HepG2 (cell line): ENCODE measurements around the gene CSNK2B. TPM values are rescaled to one million over a fixed set of nuclear protein-coding genes. Genes with fewer than 3 reads are reported as not detected.

ENCODE experiments used
- ATF7-NPFF ChIP-seq: sonication (generic); formaldehyde crosslinking; IDR thresholded peaks from 2 replicates; pipeline ENCODE4 v1.8.1; 2023; ENCODE audit warnings: mild to moderate bottlenecking, low read depth, missing genetic modification reagents, moderate library complexity
- CAMTA2 ChIP-seq: sonication (generic); formaldehyde crosslinking; IDR thresholded peaks from 2 replicates; pipeline ENCODE4 v1.4.0; 2020; ENCODE audit warnings: mild to moderate bottlenecking, missing genetic modification reagents, borderline replicate concordance
- IRF2 ChIP-seq: IDR thresholded peaks from 2 replicates; pipeline ENCODE4 v1.6.1; 2018; ENCODE audit warnings: missing genetic modification reagents, missing compliant biosample characterization
- LCORL ChIP-seq, 2 experiments: fragments of 450-650 bp in 1 of 2; sonication (generic) in 1 of 2; formaldehyde crosslinking in 1 of 2; IDR thresholded peaks; 2 replicates each; pipeline versions ENCODE4 v1.5.0 to v1.6.1; 2017 to 2020; ENCODE audit warnings: antibody characterized with exemption in 1 of 2, missing genetic modification reagents in 1 of 2
- NCOA1 ChIP-seq: sonication (generic); formaldehyde crosslinking; IDR thresholded peaks from 2 replicates; pipeline ENCODE4 v1.9.0; 2021; ENCODE audit warnings: missing genetic modification reagents
- SKI ChIP-seq: fragments of 450-650 bp; IDR thresholded peaks from one replicate; pipeline ENCODE4 v1.6.1; 2018; ENCODE audit warnings: mild to moderate bottlenecking; ENCODE audit not compliant: partially characterized antibody
- SMAD3 ChIP-seq: sonication (generic); formaldehyde crosslinking; IDR thresholded peaks from 2 replicates; pipeline ENCODE4 v1.4.0; 2020; ENCODE audit warnings: missing genetic modification reagents
- ZNF235 ChIP-seq: sonication (generic); formaldehyde crosslinking; IDR thresholded peaks from 2 replicates; pipeline ENCODE4 v1.8.1; 2023; ENCODE audit warnings: mild to moderate bottlenecking, missing genetic modification reagents, borderline replicate concordance
- ZNF543 ChIP-seq: sonication (generic); formaldehyde crosslinking; IDR thresholded peaks from 2 replicates; pipeline ENCODE4 v1.4.0; 2020; ENCODE audit warnings: mild to moderate bottlenecking, missing genetic modification reagents
- polyA plus RNA-seq, 8 experiments: library from polyadenylated mRNA; depleted of rRNA in 3 of 8; stranded (reverse) in 7 of 8; unstranded in 1 of 8; fragments of >200 nt; fragmentation: Illumina TruSeq in 4 of 8; extraction: Trizol in 4 of 8; gene quantifications; 2 replicates each; pipeline versions ENCODE4 v1.2.1 to v1.2.3, GENCODE V29; 2011 to 2016; ENCODE audit warnings: low read depth in 4 of 8, missing spikeins in 1 of 8, mixed read lengths in 1 of 8; ENCODE audit not compliant: insufficient read depth in 1 of 8
- total RNA-seq, 5 experiments: library from RNA; depleted of rRNA; stranded (reverse); fragments of >200 nt; fragmentation: Illumina TruSeq; extraction: Trizol; gene quantifications; 2 replicates each; pipeline ENCODE4 v1.2.3, GENCODE V29; 2016; ENCODE audit warnings: low read depth in 1 of 5
- TF ChIP-seq, protein P1 (sequence below): sonication (generic); formaldehyde crosslinking; IDR thresholded peaks from 2 replicates; pipeline ENCODE4 v1.4.0; 2020; ENCODE audit warnings: missing genetic modification reagents, borderline replicate concordance
- TF ChIP-seq, protein P2 (sequence below), 2 experiments: IDR thresholded peaks; 2 replicates each; pipeline ENCODE4 v1.6.1; 2011 to 2012; ENCODE audit warnings: low read length in 2 of 2, borderline replicate concordance in 1 of 2, low read depth in 1 of 2, mild to moderate bottlenecking in 1 of 2, moderate library complexity in 1 of 2
- TF ChIP-seq, protein P3 (sequence below): sonication (generic); formaldehyde crosslinking; IDR thresholded peaks from 2 replicates; pipeline ENCODE4 v1.5.1; 2020; ENCODE audit warnings: mild to moderate bottlenecking, moderate library complexity, missing genetic modification reagents
- TF ChIP-seq, protein P4 (sequence below): sonication (generic); formaldehyde crosslinking; IDR thresholded peaks from 2 replicates; pipeline ENCODE4 v1.4.0; 2020; ENCODE audit warnings: mild to moderate bottlenecking, missing genetic modification reagents, borderline replicate concordance

The CSNK2B gene
- total and polyA plus RNA-seq, 2 of the 13 experiments (the other 11 are each of a cell fraction or from before 2014, with no cell fraction given), result 111 to 296 TPM

DNA sequence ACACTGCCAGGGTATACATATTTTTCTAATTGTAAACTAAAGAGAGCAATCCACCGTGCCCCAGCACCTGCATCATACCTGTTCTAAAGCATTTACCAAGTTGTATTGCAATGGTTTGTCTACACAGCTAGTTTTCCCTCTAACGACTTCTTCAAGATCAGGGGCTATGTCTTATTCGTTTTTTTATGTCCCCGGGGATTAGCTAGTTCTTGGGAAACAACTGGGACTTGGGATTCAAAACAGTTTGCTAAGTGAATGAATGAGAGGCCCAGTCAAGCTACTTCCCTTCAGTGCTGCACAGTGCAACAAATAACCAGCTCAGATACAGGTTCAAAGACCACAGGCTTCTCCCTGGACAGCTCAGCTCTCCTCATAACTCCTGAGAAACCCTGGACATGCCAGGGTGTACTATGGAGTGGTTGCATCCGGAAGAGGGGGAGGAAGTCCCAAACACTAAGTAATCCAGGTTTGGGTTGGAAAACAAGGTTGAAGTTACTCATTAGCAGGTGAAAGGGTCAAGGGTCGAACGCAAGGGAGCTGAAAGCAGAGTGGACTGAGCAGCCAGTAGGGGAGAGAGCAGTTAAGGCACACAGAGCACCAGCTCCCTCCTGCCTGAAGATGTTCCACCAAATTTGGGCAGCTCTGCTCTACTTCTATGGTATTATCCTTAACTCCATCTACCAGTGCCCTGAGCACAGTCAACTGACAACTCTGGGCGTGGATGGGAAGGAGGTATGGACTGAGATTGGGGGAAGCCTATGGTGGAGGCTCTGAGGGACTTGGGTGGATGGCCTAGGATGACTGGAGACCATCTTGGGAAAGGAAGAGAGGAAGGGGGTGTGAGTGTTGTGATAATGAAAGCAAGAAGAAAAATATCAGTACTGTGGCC, 10.3 kb upstream of the CSNK2B start, which contains the start of gene APOM (continued):
- TF ChIP-seq, protein P1, sequence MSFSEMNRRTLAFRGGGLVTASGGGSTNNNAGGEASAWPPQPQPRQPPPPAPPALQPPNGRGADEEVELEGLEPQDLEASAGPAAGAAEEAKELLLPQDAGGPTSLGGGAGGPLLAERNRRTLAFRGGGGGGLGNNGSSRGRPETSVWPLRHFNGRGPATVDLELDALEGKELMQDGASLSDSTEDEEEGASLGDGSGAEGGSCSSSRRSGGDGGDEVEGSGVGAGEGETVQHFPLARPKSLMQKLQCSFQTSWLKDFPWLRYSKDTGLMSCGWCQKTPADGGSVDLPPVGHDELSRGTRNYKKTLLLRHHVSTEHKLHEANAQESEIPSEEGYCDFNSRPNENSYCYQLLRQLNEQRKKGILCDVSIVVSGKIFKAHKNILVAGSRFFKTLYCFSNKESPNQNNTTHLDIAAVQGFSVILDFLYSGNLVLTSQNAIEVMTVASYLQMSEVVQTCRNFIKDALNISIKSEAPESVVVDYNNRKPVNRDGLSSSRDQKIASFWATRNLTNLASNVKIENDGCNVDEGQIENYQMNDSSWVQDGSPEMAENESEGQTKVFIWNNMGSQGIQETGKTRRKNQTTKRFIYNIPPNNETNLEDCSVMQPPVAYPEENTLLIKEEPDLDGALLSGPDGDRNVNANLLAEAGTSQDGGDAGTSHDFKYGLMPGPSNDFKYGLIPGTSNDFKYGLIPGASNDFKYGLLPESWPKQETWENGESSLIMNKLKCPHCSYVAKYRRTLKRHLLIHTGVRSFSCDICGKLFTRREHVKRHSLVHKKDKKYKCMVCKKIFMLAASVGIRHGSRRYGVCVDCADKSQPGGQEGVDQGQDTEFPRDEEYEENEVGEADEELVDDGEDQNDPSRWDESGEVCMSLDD (CRISPR knock-in tag), result peak; percentile 66; the same call in 1 of the 2 replicates
- TF ChIP-seq IRF2 (peak; percentile 93), SKI (peak; percentile 10), LCORL (IDR thresholded peaks at IDR 0.05) (peak; percentile 89), LCORL (CRISPR knock-in tag; IDR thresholded peaks at IDR 0.05) (peak; percentile 99), SMAD3 (CRISPR knock-in tag) (peak; percentile 89), NCOA1 (CRISPR knock-in tag) (no peak), ATF7-NPFF (0 out of 2 replicates have a peak, but pooled peaks have one; percentile 24), CAMTA2 (CRISPR knock-in tag) (peak; percentile 79; the same call in 1 of the 2 replicates), ZNF543 (CRISPR knock-in tag) (peak; percentile 74; the same call in 1 of the 2 replicates), ZNF235 (CRISPR knock-in tag) (peak; percentile 89; the same call in 1 of the 2 replicates)
- TF ChIP-seq, protein P2, sequence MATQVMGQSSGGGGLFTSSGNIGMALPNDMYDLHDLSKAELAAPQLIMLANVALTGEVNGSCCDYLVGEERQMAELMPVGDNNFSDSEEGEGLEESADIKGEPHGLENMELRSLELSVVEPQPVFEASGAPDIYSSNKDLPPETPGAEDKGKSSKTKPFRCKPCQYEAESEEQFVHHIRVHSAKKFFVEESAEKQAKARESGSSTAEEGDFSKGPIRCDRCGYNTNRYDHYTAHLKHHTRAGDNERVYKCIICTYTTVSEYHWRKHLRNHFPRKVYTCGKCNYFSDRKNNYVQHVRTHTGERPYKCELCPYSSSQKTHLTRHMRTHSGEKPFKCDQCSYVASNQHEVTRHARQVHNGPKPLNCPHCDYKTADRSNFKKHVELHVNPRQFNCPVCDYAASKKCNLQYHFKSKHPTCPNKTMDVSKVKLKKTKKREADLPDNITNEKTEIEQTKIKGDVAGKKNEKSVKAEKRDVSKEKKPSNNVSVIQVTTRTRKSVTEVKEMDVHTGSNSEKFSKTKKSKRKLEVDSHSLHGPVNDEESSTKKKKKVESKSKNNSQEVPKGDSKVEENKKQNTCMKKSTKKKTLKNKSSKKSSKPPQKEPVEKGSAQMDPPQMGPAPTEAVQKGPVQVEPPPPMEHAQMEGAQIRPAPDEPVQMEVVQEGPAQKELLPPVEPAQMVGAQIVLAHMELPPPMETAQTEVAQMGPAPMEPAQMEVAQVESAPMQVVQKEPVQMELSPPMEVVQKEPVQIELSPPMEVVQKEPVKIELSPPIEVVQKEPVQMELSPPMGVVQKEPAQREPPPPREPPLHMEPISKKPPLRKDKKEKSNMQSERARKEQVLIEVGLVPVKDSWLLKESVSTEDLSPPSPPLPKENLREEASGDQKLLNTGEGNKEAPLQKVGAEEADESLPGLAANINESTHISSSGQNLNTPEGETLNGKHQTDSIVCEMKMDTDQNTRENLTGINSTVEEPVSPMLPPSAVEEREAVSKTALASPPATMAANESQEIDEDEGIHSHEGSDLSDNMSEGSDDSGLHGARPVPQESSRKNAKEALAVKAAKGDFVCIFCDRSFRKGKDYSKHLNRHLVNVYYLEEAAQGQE (IDR thresholded peaks at IDR 0.05; ENCODE audit: borderline replicate concordance in 1 of 2, low read depth in 1 of 2, low read length in 2 of 2), result peak in 1 of 2 experiments; percentile 82; a peak in 2 of 4 replicates
- TF ChIP-seq, protein P3, sequence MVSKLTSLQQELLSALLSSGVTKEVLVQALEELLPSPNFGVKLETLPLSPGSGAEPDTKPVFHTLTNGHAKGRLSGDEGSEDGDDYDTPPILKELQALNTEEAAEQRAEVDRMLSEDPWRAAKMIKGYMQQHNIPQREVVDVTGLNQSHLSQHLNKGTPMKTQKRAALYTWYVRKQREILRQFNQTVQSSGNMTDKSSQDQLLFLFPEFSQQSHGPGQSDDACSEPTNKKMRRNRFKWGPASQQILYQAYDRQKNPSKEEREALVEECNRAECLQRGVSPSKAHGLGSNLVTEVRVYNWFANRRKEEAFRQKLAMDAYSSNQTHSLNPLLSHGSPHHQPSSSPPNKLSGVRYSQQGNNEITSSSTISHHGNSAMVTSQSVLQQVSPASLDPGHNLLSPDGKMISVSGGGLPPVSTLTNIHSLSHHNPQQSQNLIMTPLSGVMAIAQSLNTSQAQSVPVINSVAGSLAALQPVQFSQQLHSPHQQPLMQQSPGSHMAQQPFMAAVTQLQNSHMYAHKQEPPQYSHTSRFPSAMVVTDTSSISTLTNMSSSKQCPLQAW (CRISPR knock-in tag), result peak; percentile 100
- TF ChIP-seq, protein P4, sequence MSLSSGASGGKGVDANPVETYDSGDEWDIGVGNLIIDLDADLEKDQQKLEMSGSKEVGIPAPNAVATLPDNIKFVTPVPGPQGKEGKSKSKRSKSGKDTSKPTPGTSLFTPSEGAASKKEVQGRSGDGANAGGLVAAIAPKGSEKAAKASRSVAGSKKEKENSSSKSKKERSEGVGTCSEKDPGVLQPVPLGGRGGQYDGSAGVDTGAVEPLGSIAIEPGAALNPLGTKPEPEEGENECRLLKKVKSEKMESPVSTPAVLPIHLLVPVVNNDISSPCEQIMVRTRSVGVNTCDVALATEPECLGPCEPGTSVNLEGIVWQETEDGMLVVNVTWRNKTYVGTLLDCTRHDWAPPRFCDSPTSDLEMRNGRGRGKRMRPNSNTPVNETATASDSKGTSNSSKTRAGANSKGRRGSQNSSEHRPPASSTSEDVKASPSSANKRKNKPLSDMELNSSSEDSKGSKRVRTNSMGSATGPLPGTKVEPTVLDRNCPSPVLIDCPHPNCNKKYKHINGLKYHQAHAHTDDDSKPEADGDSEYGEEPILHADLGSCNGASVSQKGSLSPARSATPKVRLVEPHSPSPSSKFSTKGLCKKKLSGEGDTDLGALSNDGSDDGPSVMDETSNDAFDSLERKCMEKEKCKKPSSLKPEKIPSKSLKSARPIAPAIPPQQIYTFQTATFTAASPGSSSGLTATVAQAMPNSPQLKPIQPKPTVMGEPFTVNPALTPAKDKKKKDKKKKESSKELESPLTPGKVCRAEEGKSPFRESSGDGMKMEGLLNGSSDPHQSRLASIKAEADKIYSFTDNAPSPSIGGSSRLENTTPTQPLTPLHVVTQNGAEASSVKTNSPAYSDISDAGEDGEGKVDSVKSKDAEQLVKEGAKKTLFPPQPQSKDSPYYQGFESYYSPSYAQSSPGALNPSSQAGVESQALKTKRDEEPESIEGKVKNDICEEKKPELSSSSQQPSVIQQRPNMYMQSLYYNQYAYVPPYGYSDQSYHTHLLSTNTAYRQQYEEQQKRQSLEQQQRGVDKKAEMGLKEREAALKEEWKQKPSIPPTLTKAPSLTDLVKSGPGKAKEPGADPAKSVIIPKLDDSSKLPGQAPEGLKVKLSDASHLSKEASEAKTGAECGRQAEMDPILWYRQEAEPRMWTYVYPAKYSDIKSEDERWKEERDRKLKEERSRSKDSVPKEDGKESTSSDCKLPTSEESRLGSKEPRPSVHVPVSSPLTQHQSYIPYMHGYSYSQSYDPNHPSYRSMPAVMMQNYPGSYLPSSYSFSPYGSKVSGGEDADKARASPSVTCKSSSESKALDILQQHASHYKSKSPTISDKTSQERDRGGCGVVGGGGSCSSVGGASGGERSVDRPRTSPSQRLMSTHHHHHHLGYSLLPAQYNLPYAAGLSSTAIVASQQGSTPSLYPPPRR (CRISPR knock-in tag), result peak; percentile 87; the same call in 1 of the 2 replicates
